H9 (cell line): ENCODE measurements around the gene NFKBIZ. TPM values are rescaled to one million over a fixed set of nuclear protein-coding genes. Genes with fewer than 3 reads are reported as not detected.

ENCODE experiments used
- DNase-seq: peaks from one replicate; pipeline ENCODE4 v3.0.0-alpha.2; 2017
- H2AFZ ChIP-seq: one replicate; pipeline ENCODE4 v1.6.1; 2013; ENCODE audit warnings: mild to moderate bottlenecking, low read length, control low read depth, moderate library complexity
- H2AK5ac ChIP-seq: 2 replicates; pipeline ENCODE4 v1.6.1; 2013; ENCODE audit warnings: low read length, control low read depth, mixed read lengths; ENCODE audit not compliant: insufficient read length
- H2BK120ac ChIP-seq: one replicate; pipeline ENCODE4 v1.6.1; 2013; ENCODE audit warnings: low read depth, mild to moderate bottlenecking, low read length, control low read depth, inconsistent platforms; ENCODE audit not compliant: poor library complexity, severe bottlenecking
- H2BK12ac ChIP-seq: 2 replicates; pipeline ENCODE4 v1.6.1; 2013; ENCODE audit warnings: low read length, control low read depth, mixed read lengths, low read depth; ENCODE audit not compliant: insufficient read length
- H2BK15ac ChIP-seq: 2 replicates; pipeline ENCODE4 v1.6.1; 2013; ENCODE audit warnings: low read depth, low read length, control low read depth
- H2BK20ac ChIP-seq: one replicate; pipeline ENCODE4 v1.6.1; 2013; ENCODE audit warnings: low read depth, mild to moderate bottlenecking, low read length, control low read depth, inconsistent platforms; ENCODE audit not compliant: poor library complexity, severe bottlenecking
- H2BK5ac ChIP-seq: 2 replicates; pipeline ENCODE4 v1.6.1; 2013; ENCODE audit warnings: low read length, control low read depth, mixed read lengths; ENCODE audit not compliant: insufficient read length
- H3K14ac ChIP-seq: 2 replicates; pipeline ENCODE4 v1.6.1; 2013; ENCODE audit warnings: low read length, control low read depth; ENCODE audit not compliant: insufficient read depth
- H3K18ac ChIP-seq: 2 replicates; pipeline ENCODE4 v1.6.1; 2013; ENCODE audit warnings: low read depth, mild to moderate bottlenecking, mixed read lengths, low read length, control low read depth; ENCODE audit not compliant: insufficient read length
- H3K23ac ChIP-seq: 2 replicates; pipeline ENCODE4 v1.6.1; 2013; ENCODE audit warnings: low read length, control low read depth, mixed read lengths, low read depth; ENCODE audit not compliant: insufficient read length
- H3K23me2 ChIP-seq: 2 replicates; pipeline ENCODE4 v1.6.1; 2013; ENCODE audit warnings: low read depth, mild to moderate bottlenecking, mixed read lengths, low read length, control low read depth; ENCODE audit not compliant: insufficient read length, poor library complexity, severe bottlenecking
- H3K27ac ChIP-seq: 2 replicates; pipeline ENCODE4 v1.5.1; 2013; ENCODE audit warnings: low read length, control low read depth, mixed read lengths, low read depth; ENCODE audit not compliant: insufficient read length
- H3K27me3 ChIP-seq: 2 replicates; pipeline ENCODE4 v1.6.1; 2013; ENCODE audit warnings: low read length, control low read depth, inconsistent platforms; ENCODE audit not compliant: insufficient read depth
- H3K4ac ChIP-seq: 2 replicates; pipeline ENCODE4 v1.6.1; 2013; ENCODE audit warnings: low read depth, mild to moderate bottlenecking, control low read depth, inconsistent platforms, low read length, moderate library complexity
- H3K4me1 ChIP-seq: 2 replicates; pipeline ENCODE4 v1.6.1; 2013; ENCODE audit warnings: low read length, control low read depth, inconsistent platforms; ENCODE audit not compliant: insufficient read depth
- H3K4me2 ChIP-seq: 2 replicates; pipeline ENCODE4 v1.6.1; 2013; ENCODE audit warnings: low read length, control low read depth, mixed read lengths; ENCODE audit not compliant: insufficient read length, insufficient read depth
- H3K56ac ChIP-seq: 2 replicates; pipeline ENCODE4 v1.6.1; 2013; ENCODE audit warnings: low read depth, mild to moderate bottlenecking, mixed read lengths, low read length, control low read depth; ENCODE audit not compliant: insufficient read length
- H3K79me1 ChIP-seq: 2 replicates; pipeline ENCODE4 v1.6.1; 2013; ENCODE audit warnings: low read depth, mild to moderate bottlenecking, moderate library complexity, low read length, control low read depth, inconsistent platforms; ENCODE audit not compliant: insufficient read depth, poor library complexity, severe bottlenecking
- H3K79me2 ChIP-seq: 2 replicates; pipeline ENCODE4 v1.6.1; 2013; ENCODE audit warnings: low read length, control low read depth, inconsistent platforms; ENCODE audit not compliant: insufficient read depth
- H3K9ac ChIP-seq: 2 replicates; pipeline ENCODE4 v1.6.1; 2013; ENCODE audit warnings: low read length, control low read depth, mixed read lengths; ENCODE audit not compliant: insufficient read length; ENCODE audit errors: extremely low read depth
- H3K9me3 ChIP-seq: one replicate; pipeline ENCODE4 v1.6.1; 2013; ENCODE audit warnings: low read depth, low read length, inconsistent platforms; ENCODE audit not compliant: control insufficient read depth
- H3T11ph ChIP-seq: one replicate; pipeline ENCODE4 v1.6.1; 2013; ENCODE audit warnings: mild to moderate bottlenecking, low read length, control low read depth, inconsistent platforms
- H4K20me1 ChIP-seq: one replicate; pipeline ENCODE4 v1.6.1; 2013; ENCODE audit not compliant: control insufficient read depth, insufficient read length, insufficient read depth
- H4K5ac ChIP-seq: 2 replicates; pipeline ENCODE4 v1.6.1; 2013; ENCODE audit warnings: low read depth, mild to moderate bottlenecking, mixed read lengths, low read length, control low read depth; ENCODE audit not compliant: insufficient read length
- H4K8ac ChIP-seq: replicated peaks from 2 replicates; pipeline ENCODE4 v1.6.1; 2013; ENCODE audit warnings: low read length, control low read depth, mixed read lengths, low read depth; ENCODE audit not compliant: insufficient read length
- H4K91ac ChIP-seq: 2 replicates; pipeline ENCODE4 v1.6.1; 2013; ENCODE audit warnings: low read depth, mild to moderate bottlenecking, moderate library complexity, mixed read lengths, low read length, control low read depth; ENCODE audit not compliant: insufficient read length
- H3K27ac Mint-ChIP-seq, 3 experiments: 2 replicates in 2 of 3; 3 replicates in 1 of 3; pipeline ENCODE4 v1.8.0; 2020 to 2021; ENCODE audit warnings: mixed read lengths in 3 of 3, mild to moderate bottlenecking in 1 of 3, moderate library complexity in 1 of 3
- H3K27me3 Mint-ChIP-seq: 2 replicates; pipeline ENCODE4 v1.8.0; 2021; ENCODE audit warnings: low read depth, mild to moderate bottlenecking, moderate library complexity, mixed read lengths
- H3K36me3 Mint-ChIP-seq, 3 experiments: 2 replicates in 2 of 3; 3 replicates in 1 of 3; pipeline ENCODE4 v1.8.0; 2020 to 2021; ENCODE audit warnings: low read depth in 3 of 3, mixed read lengths in 3 of 3; ENCODE audit not compliant: insufficient read depth in 1 of 3
- H3K4me1 Mint-ChIP-seq, 2 experiments: 2 replicates each; pipeline ENCODE4 v1.8.0; 2020; ENCODE audit warnings: mixed read lengths in 2 of 2
- H3K4me3 Mint-ChIP-seq, 2 experiments: 2 replicates in 1 of 2; 3 replicates in 1 of 2; pipeline ENCODE4 v1.8.0; 2020 to 2021; ENCODE audit warnings: mild to moderate bottlenecking in 2 of 2, mixed read lengths in 2 of 2, moderate library complexity in 1 of 2
- H3K9me3 Mint-ChIP-seq, 2 experiments: 2 replicates in 1 of 2; 3 replicates in 1 of 2; pipeline ENCODE4 v1.8.0; 2020; ENCODE audit warnings: mild to moderate bottlenecking in 2 of 2, mixed read lengths in 2 of 2, moderate library complexity in 1 of 2
- WGBS: extraction: QIAGEN DNeasy Blood & Tissue Kit; methylation state at CpG from one replicate; pipeline ENCODE4 v1.1.7; 2013; ENCODE audit warnings: missing lambda C conversion rate, low lambda C conversion rate, mixed read lengths; ENCODE audit not compliant: insufficient read length; ENCODE audit errors: extremely low coverage; 5-methylcytosine and 5-hydroxymethylcytosine counted together
- total RNA-seq: library from RNA; stranded (reverse); gene quantifications from 2 replicates; pipeline ENCODE4 v1.2.1, GENCODE V29; 2021
- TF ChIP-seq, protein P1 (sequence below): fragments of 200-600 bp; sonication (generic); conservative IDR thresholded peaks from 3 replicates; pipeline ENCODE4 v1.8.0; 2021; ENCODE audit warnings: antibody characterized with exemption, mild to moderate bottlenecking

The NFKBIZ gene
- total RNA-seq, 1 experiment from 2014 or later, result 11.1 TPM

DNA sequence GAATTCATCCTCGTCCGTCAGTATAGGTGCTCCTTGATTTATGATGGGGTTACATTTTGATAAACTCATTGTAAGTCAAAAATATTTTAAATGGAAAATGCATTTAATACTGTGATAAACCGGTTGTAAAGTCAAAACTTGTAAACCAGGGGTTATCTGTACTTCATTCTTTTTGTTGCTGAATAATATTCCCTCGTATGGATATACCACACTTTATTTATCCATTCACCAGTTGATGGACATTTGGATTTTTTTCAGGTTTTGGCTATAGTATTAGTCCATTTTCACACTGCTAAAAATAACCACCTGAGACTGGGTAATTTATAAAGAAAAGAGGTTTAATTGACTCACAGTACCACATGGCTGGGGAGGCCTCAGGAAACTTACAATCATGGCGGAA is 47.7 kb downstream of the NFKBIZ start:
- no peak overlapping the region for H3T11ph ChIP-seq
- no peak overlapping the region for H2BK15ac ChIP-seq
- H3K4me1 Mint-ChIP-seq, result peaks cover 4 to 5% of the 10 kb centered on the region in 2 experiments; a peak in 3 of 4 replicates
- no peak overlapping the region for H4K91ac ChIP-seq
- H3K79me2 ChIP-seq, result no peaks in the 10 kb centered on the region
- H3K56ac ChIP-seq, result no peak overlapping the region
- H3K4ac ChIP-seq, result no peak overlapping the region
- H3K14ac ChIP-seq, result no peak overlapping the region
- no peak overlapping the region for H2BK20ac ChIP-seq
- no CpG with 5 or more reads among the region's 5 CpGs for WGBS
- no peak overlapping the region for H3K18ac ChIP-seq
- no peaks in the 10 kb centered on the region for H3K4me1 ChIP-seq
- peaks cover 0 to 5% (median 0%) of the 10 kb centered on the region in 3 experiments; a peak in 2 of 7 replicates for H3K36me3 Mint-ChIP-seq
- H2BK12ac ChIP-seq, result no peak overlapping the region
- TF ChIP-seq, protein P1, sequence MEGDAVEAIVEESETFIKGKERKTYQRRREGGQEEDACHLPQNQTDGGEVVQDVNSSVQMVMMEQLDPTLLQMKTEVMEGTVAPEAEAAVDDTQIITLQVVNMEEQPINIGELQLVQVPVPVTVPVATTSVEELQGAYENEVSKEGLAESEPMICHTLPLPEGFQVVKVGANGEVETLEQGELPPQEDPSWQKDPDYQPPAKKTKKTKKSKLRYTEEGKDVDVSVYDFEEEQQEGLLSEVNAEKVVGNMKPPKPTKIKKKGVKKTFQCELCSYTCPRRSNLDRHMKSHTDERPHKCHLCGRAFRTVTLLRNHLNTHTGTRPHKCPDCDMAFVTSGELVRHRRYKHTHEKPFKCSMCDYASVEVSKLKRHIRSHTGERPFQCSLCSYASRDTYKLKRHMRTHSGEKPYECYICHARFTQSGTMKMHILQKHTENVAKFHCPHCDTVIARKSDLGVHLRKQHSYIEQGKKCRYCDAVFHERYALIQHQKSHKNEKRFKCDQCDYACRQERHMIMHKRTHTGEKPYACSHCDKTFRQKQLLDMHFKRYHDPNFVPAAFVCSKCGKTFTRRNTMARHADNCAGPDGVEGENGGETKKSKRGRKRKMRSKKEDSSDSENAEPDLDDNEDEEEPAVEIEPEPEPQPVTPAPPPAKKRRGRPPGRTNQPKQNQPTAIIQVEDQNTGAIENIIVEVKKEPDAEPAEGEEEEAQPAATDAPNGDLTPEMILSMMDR, result no peak
- H3K27ac Mint-ChIP-seq, result no peak overlapping the region
- H3K9ac ChIP-seq, result no peak overlapping the region
- no peak overlapping the region for H3K4me3 Mint-ChIP-seq
- H4K8ac ChIP-seq, result no peak overlapping the region
- no peak overlapping the region for H4K5ac ChIP-seq
- no peak overlapping the region for H3K4me2 ChIP-seq
- DNase-seq, result no peak
- H2AFZ ChIP-seq, result no peak overlapping the region
- no peak overlapping the region for H3K27ac ChIP-seq
- H3K9me3 ChIP-seq, result no peaks in the 10 kb centered on the region
- no peak overlapping the region for H2AK5ac ChIP-seq
- H3K79me1 ChIP-seq, result no peaks in the 10 kb centered on the region
- H2BK5ac ChIP-seq, result no peak overlapping the region
- no peaks in the 10 kb centered on the region for H3K27me3 Mint-ChIP-seq
- H3K23ac ChIP-seq, result no peak overlapping the region
- peaks cover 6 to 9% of the 10 kb centered on the region in 2 experiments for H3K9me3 Mint-ChIP-seq
- H3K27me3 ChIP-seq, result no peaks in the 10 kb centered on the region
- H2BK120ac ChIP-seq, result no peak overlapping the region
- H3K23me2 ChIP-seq, result no peaks in the 10 kb centered on the region
- H4K20me1 ChIP-seq, result no peaks in the 10 kb centered on the region
